H1 (cell line): Measurements from ENCODE around the gene ADAMTS17. TPM values are rescaled to one million over a fixed set of nuclear protein-coding genes. Genes with fewer than 3 reads are reported as not detected.

ENCODE experiments used
- CTCF ChIA-PET: fragments of 300-600 bp; sonication (Branson Sonifier 250); formaldehyde crosslinking; loops from one replicate; lab custom pipeline; 2021; ENCODE audit not compliant: partially characterized antibody; lab: Charles Lee
- POLR2A ChIA-PET: fragments of 300-600 bp; sonication (Branson Sonifier 250); formaldehyde crosslinking; loops from one replicate; lab custom pipeline; 2021; ENCODE audit warnings: inconsistent platforms; ENCODE audit not compliant: partially characterized antibody; lab: Charles Lee
- DNase-seq, 2 experiments: peaks; one replicate each; pipeline versions ENCODE4 v3.0.0 to v3.0.0-alpha.2; 2010 to 2022; ENCODE audit warnings: low spot score in 2 of 2, low read depth in 1 of 2, mixed read lengths in 1 of 2
- FAIRE-seq: peaks from 2 replicates; lab custom pipeline; 2011; peaks lifted over from hg19 to GRCh38; lab: Jason Lieb, UNC
- H2AFZ ChIP-seq: 2 replicates; pipeline ENCODE4 v1.8.1; 2012; ENCODE audit warnings: low read length, inconsistent platforms
- H2AK5ac ChIP-seq: 2 replicates; pipeline ENCODE4 v1.6.1; 2013; ENCODE audit warnings: low read depth, low read length
- H2BK120ac ChIP-seq: replicated peaks from 2 replicates; pipeline ENCODE3; 2013; ENCODE audit warnings: low read depth, low read length, inconsistent platforms
- H2BK12ac ChIP-seq: 2 replicates; pipeline ENCODE4 v1.6.1; 2013; ENCODE audit warnings: low read depth, low read length
- H2BK15ac ChIP-seq: 2 replicates; pipeline ENCODE4 v1.6.1; 2013; ENCODE audit warnings: low read length
- H2BK20ac ChIP-seq: 2 replicates; pipeline ENCODE4 v1.6.1; 2013; ENCODE audit warnings: low read length
- H2BK5ac ChIP-seq: 2 replicates; pipeline ENCODE4 v1.6.1; 2013; ENCODE audit warnings: low read depth, low read length
- H3K14ac ChIP-seq: 2 replicates; pipeline ENCODE4 v1.6.1; 2013; ENCODE audit warnings: inconsistent platforms; ENCODE audit not compliant: insufficient read length
- H3K18ac ChIP-seq: 2 replicates; pipeline ENCODE4 v1.6.1; 2013; ENCODE audit warnings: low read length; ENCODE audit errors: extremely low read depth
- H3K23ac ChIP-seq: 2 replicates; pipeline ENCODE4 v1.6.1; 2013; ENCODE audit warnings: inconsistent platforms; ENCODE audit not compliant: insufficient read length
- H3K23me2 ChIP-seq: 2 replicates; pipeline ENCODE4 v1.6.1; 2013; ENCODE audit warnings: low read depth, low read length
- H3K27ac ChIP-seq: 2 replicates; pipeline ENCODE4 v1.6.1; 2011; ENCODE audit warnings: low read depth, low read length, inconsistent platforms
- H3K27me3 ChIP-seq, 4 experiments: replicated peaks in 1 of 4; 1 replicate in 1 of 4; 2 replicates in 3 of 4; pipeline versions ENCODE4 v1.6.1 to v1.8.1; 2011 to 2013; ENCODE audit warnings: low read length in 3 of 4, mild to moderate bottlenecking in 3 of 4, inconsistent platforms in 2 of 4, mixed read lengths in 2 of 4, moderate library complexity in 1 of 4; ENCODE audit not compliant: control insufficient read depth in 3 of 4, insufficient read depth in 3 of 4; ENCODE audit errors: extremely low read depth in 1 of 4
- H3K36me3 ChIP-seq, 4 experiments: 2 replicates each; pipeline versions ENCODE4 v1.6.1 to v1.8.1; 2011 to 2013; ENCODE audit warnings: mild to moderate bottlenecking in 4 of 4, low read length in 3 of 4, moderate library complexity in 2 of 4, control low read depth in 1 of 4, inconsistent platforms in 1 of 4; ENCODE audit not compliant: insufficient read depth in 4 of 4, control insufficient read depth in 2 of 4
- H3K4ac ChIP-seq: replicated peaks from 2 replicates; pipeline ENCODE3; 2013; ENCODE audit warnings: low read length, low read depth, mixed read lengths, inconsistent platforms; ENCODE audit not compliant: insufficient read length
- H3K4me1 ChIP-seq, 4 experiments: replicated peaks in 1 of 4; 1 replicate in 1 of 4; 2 replicates in 3 of 4; pipeline versions ENCODE4 v1.6.1 to v1.8.1; 2011 to 2013; ENCODE audit warnings: low read length in 3 of 4, inconsistent platforms in 2 of 4, mixed read lengths in 1 of 4; ENCODE audit not compliant: insufficient read depth in 4 of 4, control insufficient read depth in 3 of 4
- H3K4me2 ChIP-seq, 2 experiments: 2 replicates each; pipeline versions ENCODE4 v1.6.1 to v1.8.1; 2011 to 2013; ENCODE audit warnings: low read depth in 2 of 2, low read length in 2 of 2, control low read depth in 1 of 2, inconsistent platforms in 1 of 2, mild to moderate bottlenecking in 1 of 2; ENCODE audit not compliant: insufficient read depth in 1 of 2
- H3K4me3 ChIP-seq, 4 experiments: fragments of 200-600, 300-600 bp in 1 of 4; sonication (generic), shearing (Covaris generic), sonication (Bioruptor Twin) in 1 of 4; 2 replicates each; pipeline versions ENCODE4 v1.5.1 to v1.8.1; 2011 to 2016; ENCODE audit warnings: low read length in 4 of 4, low read depth in 3 of 4, control low read depth in 2 of 4, inconsistent platforms in 2 of 4, mild to moderate bottlenecking in 2 of 4, mixed read lengths in 1 of 4, moderate library complexity in 1 of 4; ENCODE audit not compliant: insufficient read depth in 2 of 4; ENCODE audit errors: extremely low read depth in 1 of 4
- H3K56ac ChIP-seq: replicated peaks from 2 replicates; pipeline ENCODE3; 2013; ENCODE audit warnings: low read depth, mild to moderate bottlenecking, mixed read lengths, low read length, inconsistent platforms; ENCODE audit not compliant: insufficient read length
- H3K79me1 ChIP-seq: 2 replicates; pipeline ENCODE4 v1.6.1; 2013; ENCODE audit warnings: low read depth, low read length, control low read depth
- H3K79me2 ChIP-seq, 2 experiments: 2 replicates each; pipeline versions ENCODE4 v1.6.1 to v1.8.1; 2012 to 2013; ENCODE audit warnings: low read length in 2 of 2, mild to moderate bottlenecking in 2 of 2, inconsistent platforms in 1 of 2; ENCODE audit not compliant: insufficient read depth in 2 of 2, control insufficient read depth in 1 of 2
- H3K9ac ChIP-seq, 4 experiments: replicated peaks in 1 of 4; 1 replicate in 1 of 4; 2 replicates in 3 of 4; pipeline versions ENCODE4 v1.6.1 to v1.8.1; 2011 to 2013; ENCODE audit warnings: low read depth in 3 of 4, low read length in 3 of 4, control low read depth in 2 of 4, mild to moderate bottlenecking in 2 of 4, moderate library complexity in 2 of 4, inconsistent platforms in 1 of 4; ENCODE audit errors: extremely low read depth in 1 of 4
- H3K9me3 ChIP-seq, 2 experiments: 2 replicates each; pipeline versions ENCODE4 v1.6.1 to v1.8.1; 2012 to 2013; ENCODE audit warnings: mild to moderate bottlenecking in 2 of 2, moderate library complexity in 2 of 2, control low read depth in 1 of 2, inconsistent platforms in 1 of 2, low read depth in 1 of 2, low read length in 1 of 2, mixed read lengths in 1 of 2; ENCODE audit not compliant: insufficient read depth in 2 of 2
- H4K20me1 ChIP-seq, 2 experiments: replicated peaks in 1 of 2; 2 replicates each; pipeline versions ENCODE3 to v1.8.1; 2011 to 2013; ENCODE audit warnings: inconsistent platforms in 2 of 2, low read length in 2 of 2, mild to moderate bottlenecking in 1 of 2; ENCODE audit not compliant: insufficient read depth in 2 of 2, control insufficient read depth in 1 of 2
- H4K5ac ChIP-seq: 2 replicates; pipeline ENCODE4 v1.6.1; 2013; ENCODE audit warnings: low read length, low read depth, mixed read lengths, inconsistent platforms; ENCODE audit not compliant: insufficient read length
- H4K8ac ChIP-seq: 2 replicates; pipeline ENCODE4 v1.8.0; 2013; ENCODE audit warnings: mild to moderate bottlenecking, moderate library complexity, low read length, inconsistent platforms; ENCODE audit not compliant: insufficient read depth; ENCODE audit errors: extremely low read depth
- H4K91ac ChIP-seq: replicated peaks from 2 replicates; pipeline ENCODE3; 2013; ENCODE audit warnings: low read length, mixed read lengths, inconsistent platforms; ENCODE audit not compliant: insufficient read length
- BACH1 ChIP-seq: IDR thresholded peaks from 2 replicates; pipeline ENCODE4 v1.6.1; 2012; ENCODE audit warnings: low read length, improper control_type of control experiment
- BCL11A ChIP-seq, 2 experiments: IDR thresholded peaks; one replicate each; pipeline ENCODE4 v1.6.1; 2011; ENCODE audit warnings: low read depth in 2 of 2, low read length in 2 of 2, mild to moderate bottlenecking in 2 of 2
- CHD2 ChIP-seq: IDR thresholded peaks from 2 replicates; pipeline ENCODE4 v1.6.1; 2012; ENCODE audit warnings: low read length, improper control_type of control experiment
- E2F6 ChIP-seq: IDR thresholded peaks from 2 replicates; pipeline ENCODE4 v1.6.1; 2012; ENCODE audit warnings: inconsistent platforms
- HDAC2 ChIP-seq, 2 experiments: fragments of 300-600 bp in 1 of 2; sonication (generic) in 1 of 2; IDR thresholded peaks; 2 replicates each; pipeline ENCODE4 v1.6.1; 2011 to 2012; ENCODE audit warnings: low read depth in 2 of 2, low read length in 2 of 2, mild to moderate bottlenecking in 2 of 2, moderate library complexity in 2 of 2, borderline replicate concordance in 1 of 2, inconsistent platforms in 1 of 2
- KDM1A ChIP-seq: fragments of 200-600, 300-600 bp; sonication (generic); IDR thresholded peaks from 2 replicates; pipeline ENCODE4 v1.7.1; 2016; ENCODE audit warnings: mild to moderate bottlenecking, low read length, borderline replicate concordance
- NANOG ChIP-seq: IDR thresholded peaks from 2 replicates; pipeline ENCODE4 v1.6.1; 2011; ENCODE audit warnings: low read length, low read depth, mild to moderate bottlenecking, inconsistent platforms; ENCODE audit not compliant: insufficient read depth, poor library complexity, severe bottlenecking
- POU5F1 ChIP-seq: IDR thresholded peaks from 2 replicates; pipeline ENCODE4 v1.6.1; 2011; ENCODE audit warnings: low read depth, mild to moderate bottlenecking, low read length, moderate library complexity
- RFX5 ChIP-seq: IDR thresholded peaks from 2 replicates; pipeline ENCODE4 v1.6.1; 2011; ENCODE audit warnings: low read depth, low read length, improper control_type of control experiment, borderline replicate concordance
- RNF2 ChIP-seq: fragments of 200-900, 300-1000 bp; sonication (generic); IDR thresholded peaks from 2 replicates; pipeline ENCODE4 v1.7.1; 2016; ENCODE audit warnings: borderline replicate concordance, low read depth, mild to moderate bottlenecking, antibody characterized with exemption, low read length; ENCODE audit not compliant: poor library complexity, severe bottlenecking; ENCODE audit errors: missing control alignments
- SP4 ChIP-seq: IDR thresholded peaks from 2 replicates; pipeline ENCODE4 v1.6.1; 2012; ENCODE audit warnings: low read length, inconsistent platforms
- SUZ12 ChIP-seq: fragments of 200-600 bp; sonication (generic); IDR thresholded peaks from 2 replicates; pipeline ENCODE4 v1.6.1; 2012; ENCODE audit warnings: mild to moderate bottlenecking, inconsistent platforms, low read length, moderate library complexity, mixed read lengths
- TAF1 ChIP-seq: IDR thresholded peaks from 2 replicates; pipeline ENCODE4 v1.6.1; 2011; ENCODE audit warnings: mild to moderate bottlenecking, low read depth, low read length
- TBP ChIP-seq: IDR thresholded peaks from 2 replicates; pipeline ENCODE4 v1.6.1; 2011; ENCODE audit warnings: low read depth, low read length, improper control_type of control experiment
- WGBS, 2 experiments: shearing (Covaris generic) in 1 of 2; methylation state at CpG; one replicate each; pipeline versions ENCODE4 v1.1.6 to v1.1.7; 2013 to 2015; ENCODE audit warnings: low lambda C conversion rate in 2 of 2, mixed read lengths in 2 of 2, inconsistent platforms in 1 of 2, low coverage in 1 of 2, missing lambda C conversion rate in 1 of 2; ENCODE audit not compliant: insufficient replicate concordance in 2 of 2, insufficient coverage in 1 of 2, insufficient read length in 1 of 2; ENCODE audit errors: extremely low coverage in 1 of 2, missing lambda C conversion rate in 1 of 2; 5-methylcytosine and 5-hydroxymethylcytosine counted together
- polyA plus RNA-seq, 7 experiments: library from polyadenylated mRNA; depleted of rRNA in 3 of 7; stranded (reverse) in 5 of 7; unstranded in 2 of 7; fragments of >200 nt in 5 of 7; fragments of 200-250 nt in 2 of 7; gene quantifications; 1 replicate in 5 of 7; 2 replicates in 1 of 7; 4 replicates in 1 of 7; pipeline versions ENCODE4 v1.2.1 to v1.2.3, GENCODE V29; 2011 to 2013; ENCODE audit warnings: missing spikeins in 2 of 7, mixed read lengths in 2 of 7
- total RNA-seq: library from RNA; stranded (reverse); fragmentation: NEBNext Ultra II Directional; extraction: Animal tissue kit (Norgen Biotek cat#: 25700); gene quantifications from 2 replicates; pipeline ENCODE4 v1.2.1, GENCODE V29; 2021

Gene ADAMTS17
- total and polyA plus RNA-seq, 2 of the 8 experiments (the other 6 are each of a cell fraction or from before 2014, with no cell fraction given) = 0.51 to 1.7 TPM

GRCh38 chr15:100150906-100151305 is 190.9 kb downstream of the ADAMTS17 start:
- Histone ChIP-seq H3K79me2 (no peaks in the 10 kb centered on the region), H3K4me3 (no peak overlapping the region), H3K4me1 (no peaks in the 10 kb centered on the region), H2BK120ac (no peak overlapping the region), H2BK15ac (no peak overlapping the region), H2BK12ac (no peak overlapping the region), H4K5ac (no peak overlapping the region), H3K23ac (no peak overlapping the region), H4K20me1 (no peaks in the 10 kb centered on the region), H3K18ac (no peak overlapping the region), H3K27ac (no peak overlapping the region), H2AFZ (no peak overlapping the region), H3K4ac (no peak overlapping the region), H3K9me3 (peaks cover 7 to 12% of the 10 kb centered on the region in 2 experiments; a peak in 3 of 4 replicates), H2BK5ac (no peak overlapping the region), H3K23me2 (no peaks in the 10 kb centered on the region), H3K14ac (no peak overlapping the region), H3K56ac (no peak overlapping the region), H2AK5ac (no peak overlapping the region), H3K27me3 (no peaks in the 10 kb centered on the region), H3K9ac (no peak overlapping the region), H3K4me2 (no peak overlapping the region), H2BK20ac (no peak overlapping the region), H4K91ac (no peak overlapping the region), H4K8ac (peak overlapping the region; percentile 35; the same call in 1 of the 2 replicates), H3K79me1 (no peaks in the 10 kb centered on the region), H3K36me3 (no peaks in the 10 kb centered on the region; a peak in 1 of 8 replicates)
- CTCF ChIA-PET = interaction anchor here (0.6 to 1.9 kb wide), 4 partner anchors 17 to 288 kb away, joined by 3 to 8 read pairs (median 4); no protein-coding TSS in a partner anchor
- POLR2A ChIA-PET = no interaction called here
- WGBS, 2 experiments = 87% methylated on average over 8 of the region's 8 CpGs; no CpG with 5 or more reads in 1 of the 2 experiments
- TF ChIP-seq TBP = no peak
- TF ChIP-seq HDAC2 (IDR thresholded peaks at IDR 0.05; ENCODE audit: borderline replicate concordance in 1 of 2, low read depth in 2 of 2, low read length in 2 of 2) = no peak
- no peak for TF ChIP-seq TAF1
- TF ChIP-seq RNF2 = no peak
- TF ChIP-seq POU5F1 = no peak
- no peak for TF ChIP-seq BCL11A (IDR thresholded peaks at IDR 0.05; ENCODE audit: low read depth in 2 of 2, low read length in 2 of 2)
- TF ChIP-seq BACH1 = no peak
- no peak for TF ChIP-seq E2F6
- TF ChIP-seq KDM1A = no peak
- TF ChIP-seq NANOG = no peak
- TF ChIP-seq CHD2 = no peak
- TF ChIP-seq SUZ12 = no peak
- no peak for TF ChIP-seq SP4
- no peak for TF ChIP-seq RFX5
- DNase-seq = no peak
- no peak for FAIRE-seq
